OCI-LY7 (cell line): ENCODE data around the gene TEX101.

Experiments
- CTCF ChIP-seq: fragments of 200-600 bp; sonication (generic); conservative IDR thresholded peaks from 2 replicates; pipeline ENCODE4 v1.5.1; 2014; ENCODE audit warnings: mild to moderate bottlenecking, antibody characterized with exemption, low read length, moderate library complexity, mixed read lengths
- EZH2phosphoT487 ChIP-seq: fragments of 200-600 bp; sonication (generic); IDR thresholded peaks from 2 replicates; pipeline ENCODE4 v1.6.1; 2018; ENCODE audit warnings: low read depth, borderline replicate concordance, mild to moderate bottlenecking, mixed run types, antibody characterized with exemption, low read length, moderate library complexity, mixed read lengths

- TF ChIP-seq EZH2phosphoT487, result no peak
- no peak for TF ChIP-seq CTCF
Measured at GRCh38 chr19:43407416-43408005, 7.2 kb upstream of the TEX101 start.
